Karpas-422 (cell line): ENCODE measurements around the gene TMEM238. TPM values are rescaled to one million over a fixed set of nuclear protein-coding genes. Genes with fewer than 3 reads are reported as not detected.
A peak's percentile ranks its signal among the peaks of the same experiment; 100 is the strongest.
"Not testable (repeated sequence)": the region's sequence is repeated elsewhere in the genome, so short reads cannot be mapped to it uniquely, and the experiment has no call there.

Experiments used
- DNase-seq: peaks from one replicate; pipeline ENCODE4 v3.0.0-alpha.2; 2015
- H2AFZ ChIP-seq: fragments of 200-600 bp; sonication (generic); 2 replicates; pipeline ENCODE4 v1.6.1; 2014; ENCODE audit warnings: antibody characterized with exemption, low read length, mixed read lengths
- H3K27ac ChIP-seq: fragments of 200-600 bp; sonication (generic); 2 replicates; pipeline ENCODE4 v1.5.1; 2014; ENCODE audit warnings: mild to moderate bottlenecking, low read length, moderate library complexity
- H3K27me3 ChIP-seq: fragments of 200-600 bp; sonication (generic); 2 replicates; pipeline ENCODE4 v1.6.1; 2014; ENCODE audit warnings: low read length, mixed read lengths
- H3K36me3 ChIP-seq: fragments of 200-600 bp; sonication (generic); 2 replicates; pipeline ENCODE4 v1.6.1; 2014; ENCODE audit warnings: low read length, mixed read lengths; ENCODE audit not compliant: insufficient read depth
- H3K4me1 ChIP-seq: fragments of 200-600 bp; sonication (generic); 2 replicates; pipeline ENCODE4 v1.6.1; 2014; ENCODE audit warnings: mild to moderate bottlenecking, low read length, mixed read lengths
- H3K4me2 ChIP-seq: fragments of 200-600 bp; sonication (generic); 2 replicates; pipeline ENCODE4 v1.6.1; 2014; ENCODE audit warnings: low read length, low read depth, mild to moderate bottlenecking; ENCODE audit not compliant: poor library complexity, severe bottlenecking
- H3K4me3 ChIP-seq: fragments of 200-600 bp; sonication (generic); 2 replicates; pipeline ENCODE4 v1.5.1; 2014; ENCODE audit warnings: mild to moderate bottlenecking, antibody characterized with exemption, low read length, mixed read lengths
- H3K79me2 ChIP-seq: fragments of 200-600 bp; sonication (generic); 2 replicates; pipeline ENCODE4 v1.6.1; 2014; ENCODE audit warnings: mild to moderate bottlenecking, low read length, mixed read lengths
- H3K9ac ChIP-seq: fragments of 200-600 bp; sonication (generic); 2 replicates; pipeline ENCODE4 v1.6.0; 2014; ENCODE audit warnings: low read length
- H3K9me2 ChIP-seq: fragments of 200-600 bp; sonication (generic), shearing (Covaris generic); replicated peaks from 2 replicates; pipeline ENCODE4 v1.6.0; 2014; ENCODE audit warnings: mild to moderate bottlenecking, low read length, moderate library complexity; ENCODE audit not compliant: insufficient read depth
- H3K9me3 ChIP-seq: fragments of 300-700, 200-600 bp; sonication (generic); 2 replicates; pipeline ENCODE4 v1.6.1; 2014; ENCODE audit warnings: low read length, mixed read lengths
- H4K20me1 ChIP-seq: fragments of 200-600 bp; sonication (generic); 2 replicates; pipeline ENCODE4 v1.6.1; 2014; ENCODE audit warnings: mild to moderate bottlenecking, antibody characterized with exemption, low read length, low read depth; ENCODE audit not compliant: insufficient read depth
- total RNA-seq: library from RNA; depleted of rRNA; stranded (reverse); fragments of >200 nt; shearing (Covaris generic); gene quantifications from 2 replicates; pipeline ENCODE4 v1.2.3, GENCODE V29; 2014; ENCODE audit warnings: low replicate concordance

TMEM238 gene
- total RNA-seq, 1 experiment from 2014 or later = 0.89 TPM

DNA sequence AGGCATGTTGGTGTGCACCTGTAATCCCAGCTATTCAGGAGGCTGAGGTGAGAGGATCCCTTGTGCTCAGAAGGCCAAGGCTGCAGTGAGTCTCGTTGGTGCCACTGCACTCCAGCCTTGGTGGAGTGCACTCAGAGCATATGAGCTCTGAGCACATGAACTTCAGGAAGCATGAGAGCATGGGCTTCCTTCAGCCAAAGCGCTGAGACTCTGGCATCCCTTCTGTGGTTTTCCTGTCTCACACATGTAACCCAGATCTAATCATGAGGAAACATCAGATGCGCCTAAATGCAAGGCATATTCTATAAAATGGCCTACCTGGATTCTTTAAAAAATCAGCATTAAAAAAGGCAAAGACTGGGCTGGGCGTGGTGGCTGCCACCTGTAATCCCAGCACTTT, 37.2 kb upstream of the TMEM238 start:
- not testable (repeated sequence) for H3K4me3 ChIP-seq, H3K9me2 ChIP-seq, H3K4me1 ChIP-seq, H3K9ac ChIP-seq, H3K27me3 ChIP-seq, H3K9me3 ChIP-seq, H3K27ac ChIP-seq, H3K36me3 ChIP-seq, DNase-seq, H3K79me2 ChIP-seq, H4K20me1 ChIP-seq, H3K4me2 ChIP-seq, H2AFZ ChIP-seq

DNA sequence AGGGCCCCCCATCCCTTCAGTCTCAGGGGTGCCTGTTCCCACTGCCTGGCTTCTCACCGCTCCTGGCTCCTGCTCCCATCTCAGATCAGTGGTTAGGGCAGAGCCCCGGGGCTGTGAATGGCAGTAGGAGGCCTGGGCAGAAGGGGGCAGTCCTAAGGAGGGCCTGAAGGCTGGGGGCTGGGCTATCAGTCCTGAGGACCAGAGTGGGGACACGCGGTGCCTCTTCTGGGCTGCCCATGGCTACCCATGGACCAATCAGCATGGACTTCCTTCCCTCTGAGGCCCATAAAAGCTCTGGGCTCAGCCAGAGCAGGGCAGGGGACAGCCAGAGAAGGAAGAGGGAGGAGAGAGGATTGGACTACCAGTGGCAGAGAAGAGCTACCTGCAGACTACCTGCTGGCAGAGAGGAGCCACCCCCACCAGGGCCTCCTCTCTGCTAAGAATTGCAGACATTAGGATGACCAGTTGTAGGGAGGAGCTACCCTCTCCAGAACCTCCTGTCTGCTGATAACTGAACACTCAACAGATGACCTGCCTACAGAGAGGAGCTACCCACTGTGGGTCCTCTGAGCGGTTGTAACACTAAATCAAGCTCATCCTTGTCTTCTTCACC, 35.6 kb upstream of the TMEM238 start:
- Histone ChIP-seq H3K4me3 (no peak overlapping the region), H4K20me1 (no peaks in the 10 kb centered on the region), H2AFZ (no peak overlapping the region), H3K9me2 (no peaks in the 10 kb centered on the region), H3K27me3 (peaks cover 2% of the 10 kb centered on the region; the same call in 1 of the 2 replicates), H3K4me2 (no peak overlapping the region), H3K9me3 (no peaks in the 10 kb centered on the region), H3K36me3 (no peaks in the 10 kb centered on the region), H3K9ac (no peak overlapping the region), H3K79me2 (no peaks in the 10 kb centered on the region), H3K4me1 (no peaks in the 10 kb centered on the region), H3K27ac (no peak overlapping the region)
- no peak for DNase-seq

DNA sequence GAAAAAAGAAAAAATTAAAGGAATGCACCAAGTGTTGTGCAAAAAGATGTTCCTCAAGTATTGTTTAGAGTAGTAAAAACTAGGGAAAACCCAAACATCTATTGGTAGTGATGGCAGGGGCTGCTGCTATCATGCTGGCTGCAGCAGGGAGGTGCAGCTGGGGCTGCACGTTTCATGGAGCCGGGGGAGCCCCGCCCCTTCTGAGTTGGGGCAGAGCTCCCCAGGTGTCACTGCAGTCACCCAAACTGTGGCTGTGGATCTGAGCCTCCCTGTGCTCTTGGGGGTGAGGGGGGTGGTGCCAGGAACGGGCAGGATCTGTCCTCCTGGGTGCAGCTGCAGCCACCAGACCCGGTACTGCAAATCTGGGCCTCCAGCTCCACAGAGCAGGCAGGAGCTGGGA, 35.0 kb upstream of the TMEM238 start:
- Histone ChIP-seq H3K4me3 (no peak overlapping the region), H2AFZ (no peak overlapping the region), H3K9me2 (no peaks in the 10 kb centered on the region), H3K27ac (no peak overlapping the region), H3K27me3 (peaks cover 2% of the 10 kb centered on the region; the same call in 1 of the 2 replicates), H3K9ac (no peak overlapping the region), H4K20me1 (no peaks in the 10 kb centered on the region), H3K9me3 (no peaks in the 10 kb centered on the region), H3K4me2 (no peak overlapping the region), H3K79me2 (no peaks in the 10 kb centered on the region), H3K36me3 (no peaks in the 10 kb centered on the region), H3K4me1 (no peaks in the 10 kb centered on the region)
- DNase-seq = peak; percentile 67

GRCh38 chr19:55418185-55418584, 34.1 kb upstream of the TMEM238 start:
- Histone ChIP-seq H3K9me2 (no peaks in the 10 kb centered on the region), H3K27ac (no peak overlapping the region), H3K9ac (no peak overlapping the region), H2AFZ (no peak overlapping the region), H3K4me1 (no peaks in the 10 kb centered on the region), H3K27me3 (no peaks in the 10 kb centered on the region; the same call in 1 of the 2 replicates), H3K4me2 (no peak overlapping the region), H3K36me3 (no peaks in the 10 kb centered on the region), H3K9me3 (no peaks in the 10 kb centered on the region), H3K79me2 (no peaks in the 10 kb centered on the region), H4K20me1 (no peaks in the 10 kb centered on the region), H3K4me3 (no peak overlapping the region)
- peak; percentile 86 for DNase-seq

GRCh38 chr19:55410168-55410567, 26.1 kb upstream of the TMEM238 start:
- no peak overlapping the region for H3K4me2 ChIP-seq
- H3K27me3 ChIP-seq = no peaks in the 10 kb centered on the region
- H3K27ac ChIP-seq = no peak overlapping the region
- H2AFZ ChIP-seq = no peak overlapping the region
- H3K9me3 ChIP-seq = no peaks in the 10 kb centered on the region; the same call in 1 of the 2 replicates
- no peak for DNase-seq
- no peak overlapping the region for H3K9ac ChIP-seq
- peaks cover 23% of the 10 kb centered on the region for H3K4me1 ChIP-seq
- H3K4me3 ChIP-seq = no peak overlapping the region
- peaks cover 21% of the 10 kb centered on the region for H3K36me3 ChIP-seq
- no peaks in the 10 kb centered on the region for H3K9me2 ChIP-seq
- peaks cover 21% of the 10 kb centered on the region for H4K20me1 ChIP-seq
- H3K79me2 ChIP-seq = peaks cover 21% of the 10 kb centered on the region

DNA sequence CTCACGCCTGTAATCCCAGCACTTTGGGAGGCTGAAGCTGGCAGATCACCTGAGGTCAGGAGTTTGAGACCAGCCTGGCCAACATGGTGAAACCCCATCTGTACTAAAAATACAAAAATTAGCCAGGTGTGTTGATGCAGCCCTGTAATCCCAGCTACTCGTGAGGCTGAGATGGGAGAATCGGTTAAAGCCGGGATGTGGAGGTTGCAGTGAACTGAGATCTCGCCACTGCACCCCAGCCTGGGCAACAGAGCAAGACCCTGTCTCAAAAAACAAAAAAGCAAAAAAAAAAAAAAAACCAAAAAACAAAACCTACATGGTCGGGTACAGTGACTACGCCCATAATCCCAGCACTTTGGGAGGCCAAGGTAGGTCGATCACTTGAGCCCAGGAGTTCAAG, 25.1 kb upstream of the TMEM238 start:
- H3K4me1 ChIP-seq = peaks cover 23% of the 10 kb centered on the region

GRCh38 chr19:55408533-55408872, 24.4 kb upstream of the TMEM238 start:
- H3K27me3 ChIP-seq = no peaks in the 10 kb centered on the region
- H3K9ac ChIP-seq = peak overlapping the region; percentile 43
- H3K79me2 ChIP-seq = peaks cover 21% of the 10 kb centered on the region
- peak overlapping the region; percentile 40 for H3K4me2 ChIP-seq
- H3K9me3 ChIP-seq = no peaks in the 10 kb centered on the region; the same call in 1 of the 2 replicates
- peak overlapping the region; percentile 36; the same call in 1 of the 2 replicates for H3K4me3 ChIP-seq
- H3K9me2 ChIP-seq = no peaks in the 10 kb centered on the region
- H2AFZ ChIP-seq = peak overlapping the region; percentile 32
- DNase-seq = no peak
- H4K20me1 ChIP-seq = peaks cover 31% of the 10 kb centered on the region
- H3K4me1 ChIP-seq = peaks cover 23% of the 10 kb centered on the region
- peaks cover 32% of the 10 kb centered on the region for H3K36me3 ChIP-seq
- H3K27ac ChIP-seq = peak overlapping the region; percentile 84

More for the DNA sequence above, 25.1 kb upstream of the TMEM238 start:
- peaks cover 27% of the 10 kb centered on the region for H4K20me1 ChIP-seq
- H3K27ac ChIP-seq, H3K9ac ChIP-seq, H3K4me2 ChIP-seq, H2AFZ ChIP-seq, DNase-seq, H3K9me2 ChIP-seq, H3K27me3 ChIP-seq, H3K9me3 ChIP-seq: not testable (repeated sequence)
- peaks cover 21% of the 10 kb centered on the region for H3K79me2 ChIP-seq
- peaks cover 27% of the 10 kb centered on the region for H3K36me3 ChIP-seq
- peak overlapping the region; percentile 36; the same call in 1 of the 2 replicates for H3K4me3 ChIP-seq

DNA sequence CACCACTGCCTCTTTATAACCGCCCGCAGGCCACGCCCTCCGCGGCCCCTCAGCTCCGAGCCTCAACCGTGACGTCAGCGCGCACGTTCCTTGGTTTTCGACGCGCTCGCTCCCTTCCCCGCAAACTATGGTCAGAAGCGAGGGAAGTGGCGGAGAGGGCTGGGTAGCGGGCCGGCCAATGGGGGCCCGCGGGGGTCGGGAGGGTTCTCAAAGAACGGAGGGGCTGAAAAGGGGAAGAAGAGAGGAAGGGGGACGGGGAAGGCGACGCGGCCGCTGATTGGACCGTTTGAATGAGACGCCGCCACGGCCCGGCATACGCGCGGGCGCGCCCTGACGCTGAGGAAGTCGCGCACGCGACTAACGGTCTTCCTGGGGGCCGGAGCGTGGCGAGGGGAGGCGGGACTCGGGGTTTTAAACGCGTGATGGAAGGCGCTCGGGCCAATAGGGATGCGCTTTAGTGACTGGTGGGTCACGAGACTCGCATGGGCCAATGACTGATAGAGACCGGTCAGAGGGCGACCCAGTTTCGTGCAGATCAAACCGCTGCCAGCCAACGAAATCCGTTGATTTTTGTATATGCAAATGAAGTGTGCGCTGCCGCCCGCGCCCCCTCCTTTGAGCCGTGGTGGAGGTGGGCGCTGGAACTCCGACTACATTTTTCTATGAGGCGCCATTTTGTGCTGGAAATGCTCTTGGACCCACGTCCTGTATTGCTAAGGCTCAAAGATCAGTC, 23.9 kb upstream of the TMEM238 start:
- peaks cover 23% of the 10 kb centered on the region for H3K4me1 ChIP-seq
- peaks cover 37% of the 10 kb centered on the region for H3K36me3 ChIP-seq
- H3K9ac ChIP-seq = peak overlapping the region; percentile 100
- peak overlapping the region; percentile 84 for H3K27ac ChIP-seq
- H3K9me2 ChIP-seq = no peaks in the 10 kb centered on the region
- no peaks in the 10 kb centered on the region for H3K27me3 ChIP-seq
- peaks cover 36% of the 10 kb centered on the region for H4K20me1 ChIP-seq
- H3K4me2 ChIP-seq = peak overlapping the region; percentile 98
- peaks cover 21% of the 10 kb centered on the region for H3K79me2 ChIP-seq
- peak overlapping the region; percentile 32 for H2AFZ ChIP-seq
- no peaks in the 10 kb centered on the region; the same call in 1 of the 2 replicates for H3K9me3 ChIP-seq
- DNase-seq = peak; percentile 100
- peak overlapping the region; percentile 99 for H3K4me3 ChIP-seq
